SK-N-SH treated with all-trans-retinoic acid at 6 μM for 48 hours (cell line): ENCODE measurements around the gene SAC3D1.

Source experiments
- ARNTL ChIP-seq: fragments of 450-650 bp; formaldehyde crosslinking; IDR thresholded peaks from 2 replicates; pipeline ENCODE4 v1.5.0; 2020; ENCODE audit warnings: low read depth, mild to moderate bottlenecking, moderate library complexity, borderline replicate concordance
- CREB5 ChIP-seq: fragments of 250-450 bp; sonication (Bioruptor Pico); IDR thresholded peaks from 2 replicates; pipeline ENCODE4 v1.5.1; 2020; ENCODE audit warnings: low read depth, mild to moderate bottlenecking, moderate library complexity
- CSDC2 ChIP-seq: fragments of 250-450 bp; sonication (Bioruptor Pico); IDR thresholded peaks from 2 replicates; pipeline ENCODE4 v1.5.0; 2020; ENCODE audit warnings: mild to moderate bottlenecking, moderate library complexity
- ISL1 ChIP-seq: fragments of 250-450 bp; sonication (Bioruptor Pico); IDR thresholded peaks from 2 replicates; pipeline ENCODE4 v2.1.2; 2022; ENCODE audit warnings: mild to moderate bottlenecking, moderate library complexity
- PATZ1 ChIP-seq: fragments of 250-450 bp; sonication (Bioruptor Pico); IDR thresholded peaks from 2 replicates; pipeline ENCODE4 v1.8.0; 2020; ENCODE audit warnings: mild to moderate bottlenecking, moderate library complexity, borderline replicate concordance
- TSHZ2 ChIP-seq: fragments of 250-450 bp; sonication (Bioruptor Pico); IDR thresholded peaks from 2 replicates; pipeline ENCODE4 v1.5.0; 2020; ENCODE audit warnings: mild to moderate bottlenecking, moderate library complexity
- ZFP30 ChIP-seq: fragments of 450-650 bp; formaldehyde crosslinking; IDR thresholded peaks from 2 replicates; pipeline ENCODE4 v1.5.0; 2022; ENCODE audit warnings: mild to moderate bottlenecking, moderate library complexity
- ZNF70 ChIP-seq: fragments of 450-650 bp; formaldehyde crosslinking; IDR thresholded peaks from 2 replicates; pipeline ENCODE4 v1.5.0; 2020; ENCODE audit warnings: mild to moderate bottlenecking, moderate library complexity

- no peak for TF ChIP-seq CREB5 (CRISPR knock-in tag)
- TF ChIP-seq PATZ1 (CRISPR knock-in tag), result no peak
- TF ChIP-seq TSHZ2 (CRISPR knock-in tag), result no peak
- no peak for TF ChIP-seq CSDC2 (CRISPR knock-in tag)
- no peak for TF ChIP-seq ZNF70
- no peak for TF ChIP-seq ISL1 (CRISPR knock-in tag)
- no peak for TF ChIP-seq ARNTL (CRISPR knock-in tag)
- TF ChIP-seq ZFP30, result no peak
Observed at GRCh38 chr11:64998141-64998540, 42.9 kb upstream of the SAC3D1 start.
